PC-9 (cell line): ENCODE measurements around the gene ERH. TPM values are rescaled to one million over a fixed set of nuclear protein-coding genes. Genes with fewer than 3 reads are reported as not detected.

Source experiments
- BruUV-seq: library from RNA; stranded (reverse); fragments of 400-500 nt; replicated peaks from 2 replicates; lab custom pipeline; 2021; lab: Mats Ljungman, UMichigan
- CTCF ChIA-PET: fragments of 300-600 bp; sonication (Branson Sonifier 250); formaldehyde crosslinking; loops from one replicate; lab custom pipeline; 2022; ENCODE audit warnings: antibody characterized with exemption; lab: Charles Lee
- POLR2A ChIA-PET: fragments of 300-600 bp; sonication (Branson Sonifier 250); formaldehyde crosslinking; loops from one replicate; lab custom pipeline; 2022; ENCODE audit warnings: antibody characterized with exemption; ENCODE audit not compliant: unreplicated experiment; lab: Charles Lee
- DNase-seq, 2 experiments: peaks; one replicate each; pipeline versions ENCODE4 v3.0.0 to v3.0.0-alpha.2; 2015 to 2022; ENCODE audit warnings: mixed read lengths in 1 of 2
- H2AFZ ChIP-seq: fragments of 200-600 bp; sonication (generic); 2 replicates; pipeline ENCODE4 v1.8.1; 2017; ENCODE audit warnings: antibody characterized with exemption
- H3F3A ChIP-seq: fragments of 200-600 bp; sonication (generic); 2 replicates; pipeline ENCODE4 v1.8.1; 2017; ENCODE audit warnings: antibody characterized with exemption, mild to moderate bottlenecking, low read depth; ENCODE audit not compliant: insufficient read depth
- H3K27ac ChIP-seq: fragments of 200-600 bp; sonication (generic); 2 replicates; pipeline ENCODE4 v1.6.1; 2016; ENCODE audit warnings: mixed run types
- H3K27me3 ChIP-seq: fragments of 200-600 bp; sonication (generic); 2 replicates; pipeline ENCODE4 v1.6.1; 2016; ENCODE audit warnings: low read depth, mixed run types; ENCODE audit not compliant: insufficient read depth
- H3K36me3 ChIP-seq: fragments of 200-600 bp; sonication (generic); 2 replicates; pipeline ENCODE4 v1.6.1; 2016; ENCODE audit warnings: low read depth, mixed run types
- H3K4me1 ChIP-seq: fragments of 200-600 bp; sonication (generic); replicated peaks from 2 replicates; pipeline ENCODE4 v1.6.1; 2016; ENCODE audit warnings: mixed run types; ENCODE audit not compliant: insufficient read depth
- H3K4me2 ChIP-seq: fragments of 200-600 bp; sonication (generic); 2 replicates; pipeline ENCODE4 v1.6.1; 2017; ENCODE audit warnings: mixed run types
- H3K4me3 ChIP-seq: fragments of 200-600 bp; sonication (generic); 2 replicates; pipeline ENCODE4 v1.6.1; 2016; ENCODE audit warnings: mixed run types
- H3K79me2 ChIP-seq: fragments of 200-600 bp; sonication (generic); 2 replicates; pipeline ENCODE4 v1.6.1; 2017; ENCODE audit warnings: low read depth, mixed run types
- H3K9me2 ChIP-seq: fragments of 200-600 bp; sonication (generic); 2 replicates; pipeline ENCODE4 v1.8.1; 2017; ENCODE audit warnings: mild to moderate bottlenecking; ENCODE audit not compliant: insufficient read depth
- H3K9me3 ChIP-seq: fragments of 200-600 bp; sonication (generic); 2 replicates; pipeline ENCODE4 v1.8.1; 2016; ENCODE audit warnings: low read depth; ENCODE audit not compliant: insufficient read depth
- H4K20me1 ChIP-seq: fragments of 200-600 bp; sonication (generic); 2 replicates; pipeline ENCODE4 v1.8.1; 2017; ENCODE audit not compliant: insufficient read depth
- CTCF ChIP-seq: fragments of 200-600 bp; sonication (generic); conservative IDR thresholded peaks from 2 replicates; pipeline ENCODE4 v1.6.1; 2017; ENCODE audit warnings: mixed run types, antibody characterized with exemption, mild to moderate bottlenecking, moderate library complexity
- EZH2 ChIP-seq: fragments of 200-600 bp; sonication (generic); IDR thresholded peaks from 2 replicates; pipeline ENCODE4 v1.8.0; 2017; ENCODE audit warnings: antibody characterized with exemption, low read depth
- intact Hi-C: fragments of 100-400 bp; cut with micrococcal nuclease; formaldehyde crosslinking; loops from one replicate; pipeline ENCODE4 v1.10.0; 2022; ENCODE audit not compliant: unreplicated experiment
- total RNA-seq: library from RNA; stranded (reverse); gene quantifications from 2 replicates; pipeline ENCODE4 v1.2.3, GENCODE V29; 2021

ERH gene
- total RNA-seq, 1 experiment from 2014 or later, result 347 TPM

GRCh38 chr14:69372146-69372545 lies 26.0 kb downstream of the ERH start:
- intact Hi-C loops, result no loop called here
- peaks cover 25% of the 10 kb centered on the region; the same call in 1 of the 2 replicates for H3K36me3 ChIP-seq
- H3K9me3 ChIP-seq, result peaks cover 6% of the 10 kb centered on the region; the same call in 1 of the 2 replicates
- no peaks in the 10 kb centered on the region for H3K9me2 ChIP-seq
- no peaks in the 10 kb centered on the region for H4K20me1 ChIP-seq
- H3K4me3 ChIP-seq, result no peak overlapping the region
- no peak overlapping the region for H2AFZ ChIP-seq
- no peak for TF ChIP-seq EZH2
- no peak for TF ChIP-seq CTCF
- CTCF ChIA-PET, result no interaction called here
- H3K4me1 ChIP-seq, result no peaks in the 10 kb centered on the region
- POLR2A ChIA-PET, result no interaction called here
- H3K79me2 ChIP-seq, result no peaks in the 10 kb centered on the region
- peaks cover 18% of the 10 kb centered on the region; the same call in 1 of the 2 replicates for H3F3A ChIP-seq
- H3K4me2 ChIP-seq, result no peak overlapping the region
- no TSS peak for BruUV-seq
- H3K27ac ChIP-seq, result no peak overlapping the region
- no peak for DNase-seq
- H3K27me3 ChIP-seq, result no peaks in the 10 kb centered on the region

- Histone ChIP-seq H2AFZ (no peak overlapping the region), H3K4me1 (no peaks in the 10 kb centered on the region), H3K9me3 (peaks cover 5% of the 10 kb centered on the region; the same call in 1 of the 2 replicates), H3K4me2 (no peak overlapping the region), H3K27me3 (no peaks in the 10 kb centered on the region), H4K20me1 (no peaks in the 10 kb centered on the region), H3F3A (peaks cover 6% of the 10 kb centered on the region; the same call in 1 of the 2 replicates), H3K4me3 (no peak overlapping the region), H3K9me2 (no peaks in the 10 kb centered on the region), H3K27ac (no peak overlapping the region), H3K79me2 (no peaks in the 10 kb centered on the region), H3K36me3 (peaks cover 5% of the 10 kb centered on the region; the same call in 1 of the 2 replicates)
- POLR2A ChIA-PET, result no interaction called here
- BruUV-seq, result no TSS peak
- CTCF ChIA-PET, result no interaction called here
- intact Hi-C loops, result no loop called here
- no peak for DNase-seq
- TF ChIP-seq CTCF, result no peak
- no peak for TF ChIP-seq EZH2
Observed at GRCh38 chr14:69370061-69370460, 28.0 kb downstream of the ERH start.

- Histone ChIP-seq H3K27ac (no peak overlapping the region), H3K4me2 (no peak overlapping the region), H3K9me3 (no peaks in the 10 kb centered on the region), H3K79me2 (no peaks in the 10 kb centered on the region), H3K9me2 (no peaks in the 10 kb centered on the region), H4K20me1 (no peaks in the 10 kb centered on the region), H3K27me3 (no peaks in the 10 kb centered on the region), H2AFZ (no peak overlapping the region), H3K4me3 (no peak overlapping the region), H3F3A (no peaks in the 10 kb centered on the region; the same call in 1 of the 2 replicates), H3K36me3 (no peaks in the 10 kb centered on the region), H3K4me1 (no peaks in the 10 kb centered on the region)
- ChIA-PET CTCF (no interaction called here), POLR2A (no interaction called here)
- BruUV-seq, result no TSS peak
- TF ChIP-seq EZH2 (no peak), CTCF (no peak)
- intact Hi-C loops, result no loop called here
- no peak for DNase-seq
Observed at GRCh38 chr14:69368381-69368780, 29.7 kb downstream of the ERH start.
